Astrocyte (in vitro differentiated cells and primary cell): ENCODE data around the gene RAD51B. TPM values are rescaled to one million over a fixed set of nuclear protein-coding genes. Genes with fewer than 3 reads are reported as not detected.

Experiments
- DNase-seq: peaks from one replicate; pipeline ENCODE4 v3.0.0-alpha.2; 2010; ENCODE audit warnings: low read depth
- FAIRE-seq: peaks from 2 replicates; lab custom pipeline; 2011; peaks lifted over from hg19 to GRCh38; lab: Jason Lieb, UNC
- H2AFZ ChIP-seq: 2 replicates; pipeline ENCODE4 v1.6.0; 2012; ENCODE audit warnings: low read depth, low read length, inconsistent platforms
- H3K27ac ChIP-seq: 2 replicates; pipeline ENCODE4 v1.5.1; 2011; ENCODE audit warnings: low read depth, low read length, inconsistent platforms
- H3K27me3 ChIP-seq: 2 replicates; pipeline ENCODE4 v1.6.0; 2011; ENCODE audit warnings: low read length, inconsistent platforms; ENCODE audit not compliant: insufficient read depth
- H3K36me3 ChIP-seq: 2 replicates; pipeline ENCODE4 v1.5.1; 2011; ENCODE audit warnings: low read length, inconsistent platforms; ENCODE audit not compliant: insufficient read depth
- H3K4me1 ChIP-seq: 2 replicates; pipeline ENCODE4 v1.5.1; 2011; ENCODE audit warnings: low read length, inconsistent platforms; ENCODE audit not compliant: insufficient read depth
- H3K4me2 ChIP-seq: 2 replicates; pipeline ENCODE4 v1.6.0; 2012; ENCODE audit warnings: low read length, inconsistent platforms
- H3K4me3 ChIP-seq: 2 replicates; pipeline ENCODE4 v1.5.1; 2011; ENCODE audit warnings: low read depth, mild to moderate bottlenecking, low read length, inconsistent platforms; ENCODE audit not compliant: insufficient read depth
- H3K79me2 ChIP-seq: 2 replicates; pipeline ENCODE4 v1.6.0; 2012; ENCODE audit warnings: mild to moderate bottlenecking, low read length, inconsistent platforms; ENCODE audit not compliant: insufficient read depth
- H3K9ac ChIP-seq: 2 replicates; pipeline ENCODE4 v1.6.0; 2012; ENCODE audit warnings: mild to moderate bottlenecking, low read length, inconsistent platforms
- H3K9me3 ChIP-seq: 2 replicates; pipeline ENCODE4 v1.5.1; 2012; ENCODE audit warnings: low read depth, mild to moderate bottlenecking, low read length, inconsistent platforms; ENCODE audit not compliant: insufficient read depth
- H4K20me1 ChIP-seq: 2 replicates; pipeline ENCODE4 v1.6.0; 2012; ENCODE audit warnings: low read length, inconsistent platforms; ENCODE audit not compliant: insufficient read depth
- H3K27ac Mint-ChIP-seq: one replicate; pipeline ENCODE4 v1.8.0; 2021; ENCODE audit warnings: mild to moderate bottlenecking, mixed read lengths; ENCODE audit not compliant: unreplicated experiment
- H3K27me3 Mint-ChIP-seq: one replicate; pipeline ENCODE4 v1.8.0; 2021; ENCODE audit warnings: low read depth, mixed read lengths; ENCODE audit not compliant: unreplicated experiment
- H3K36me3 Mint-ChIP-seq: one replicate; pipeline ENCODE4 v1.8.0; 2021; ENCODE audit warnings: low read depth, mixed read lengths; ENCODE audit not compliant: unreplicated experiment
- H3K4me1 Mint-ChIP-seq: one replicate; pipeline ENCODE4 v1.8.0; 2021; ENCODE audit warnings: low read depth, mixed read lengths; ENCODE audit not compliant: unreplicated experiment
- H3K4me3 Mint-ChIP-seq: one replicate; pipeline ENCODE4 v1.8.0; 2021; ENCODE audit warnings: mild to moderate bottlenecking, moderate library complexity, mixed read lengths; ENCODE audit not compliant: unreplicated experiment
- H3K9me3 Mint-ChIP-seq: one replicate; pipeline ENCODE4 v1.8.0; 2021; ENCODE audit warnings: mild to moderate bottlenecking, mixed read lengths; ENCODE audit not compliant: unreplicated experiment
- EZH2 ChIP-seq: IDR thresholded peaks from 2 replicates; pipeline ENCODE4 v1.6.1; 2012; ENCODE audit warnings: mild to moderate bottlenecking, low read length, inconsistent platforms; ENCODE audit not compliant: insufficient read depth
- total RNA-seq: library from RNA; stranded (reverse); gene quantifications from 2 replicates; pipeline ENCODE4 v1.2.1, GENCODE V29; 2021
- TF ChIP-seq, protein P1 (sequence below): IDR thresholded peaks from 2 replicates; pipeline ENCODE4 v1.5.1; 2011; ENCODE audit warnings: low read depth, mild to moderate bottlenecking, inconsistent platforms, low read length, moderate library complexity; ENCODE audit not compliant: insufficient read depth

RAD51B gene
- total RNA-seq, 1 donor from 2014 or later = 10.8 TPM

DNA sequence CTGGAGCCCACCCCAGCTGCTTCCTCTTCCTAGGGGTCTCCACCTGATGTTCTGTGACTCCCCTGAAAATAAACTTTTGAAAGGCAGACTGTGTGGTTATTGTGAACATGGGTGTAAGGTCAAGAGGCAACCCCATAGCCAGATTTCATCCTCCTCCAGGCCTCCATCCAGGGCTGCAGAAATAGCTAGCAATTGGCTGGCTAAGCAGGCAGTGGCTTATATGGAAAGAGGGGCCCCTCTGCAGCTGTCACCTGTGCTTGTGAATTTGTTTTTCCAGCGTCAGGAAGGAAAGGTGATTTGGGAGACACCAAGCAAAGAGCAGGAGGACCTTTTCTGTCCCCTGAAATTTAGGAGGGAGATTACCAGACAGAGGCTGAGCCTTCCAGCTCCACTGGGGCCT is 917.5 kb downstream of the RAD51B start:
- peaks cover 4% of the 10 kb centered on the region for H3K4me1 ChIP-seq
- H3K9me3 Mint-ChIP-seq = peaks cover 5% of the 10 kb centered on the region
- H3K27ac Mint-ChIP-seq = no peak overlapping the region
- H3K4me2 ChIP-seq = no peak overlapping the region
- H3K27me3 Mint-ChIP-seq = peaks cover 7% of the 10 kb centered on the region
- no peak overlapping the region for H3K4me3 Mint-ChIP-seq
- TF ChIP-seq, protein P1, sequence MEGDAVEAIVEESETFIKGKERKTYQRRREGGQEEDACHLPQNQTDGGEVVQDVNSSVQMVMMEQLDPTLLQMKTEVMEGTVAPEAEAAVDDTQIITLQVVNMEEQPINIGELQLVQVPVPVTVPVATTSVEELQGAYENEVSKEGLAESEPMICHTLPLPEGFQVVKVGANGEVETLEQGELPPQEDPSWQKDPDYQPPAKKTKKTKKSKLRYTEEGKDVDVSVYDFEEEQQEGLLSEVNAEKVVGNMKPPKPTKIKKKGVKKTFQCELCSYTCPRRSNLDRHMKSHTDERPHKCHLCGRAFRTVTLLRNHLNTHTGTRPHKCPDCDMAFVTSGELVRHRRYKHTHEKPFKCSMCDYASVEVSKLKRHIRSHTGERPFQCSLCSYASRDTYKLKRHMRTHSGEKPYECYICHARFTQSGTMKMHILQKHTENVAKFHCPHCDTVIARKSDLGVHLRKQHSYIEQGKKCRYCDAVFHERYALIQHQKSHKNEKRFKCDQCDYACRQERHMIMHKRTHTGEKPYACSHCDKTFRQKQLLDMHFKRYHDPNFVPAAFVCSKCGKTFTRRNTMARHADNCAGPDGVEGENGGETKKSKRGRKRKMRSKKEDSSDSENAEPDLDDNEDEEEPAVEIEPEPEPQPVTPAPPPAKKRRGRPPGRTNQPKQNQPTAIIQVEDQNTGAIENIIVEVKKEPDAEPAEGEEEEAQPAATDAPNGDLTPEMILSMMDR = no peak
- no peak for TF ChIP-seq EZH2
- no peak overlapping the region for H3K9ac ChIP-seq
- no peaks in the 10 kb centered on the region for H3K36me3 ChIP-seq
- no peaks in the 10 kb centered on the region for H4K20me1 ChIP-seq
- H3K4me3 ChIP-seq = no peak overlapping the region
- H3K27ac ChIP-seq = no peak overlapping the region
- H3K27me3 ChIP-seq = no peaks in the 10 kb centered on the region
- H3K79me2 ChIP-seq = no peaks in the 10 kb centered on the region
- H3K4me1 Mint-ChIP-seq = peaks cover 24% of the 10 kb centered on the region
- no peak for DNase-seq
- H2AFZ ChIP-seq = no peak overlapping the region
- no peaks in the 10 kb centered on the region for H3K36me3 Mint-ChIP-seq
- H3K9me3 ChIP-seq = peaks cover 3% of the 10 kb centered on the region
- no peak for FAIRE-seq

DNA sequence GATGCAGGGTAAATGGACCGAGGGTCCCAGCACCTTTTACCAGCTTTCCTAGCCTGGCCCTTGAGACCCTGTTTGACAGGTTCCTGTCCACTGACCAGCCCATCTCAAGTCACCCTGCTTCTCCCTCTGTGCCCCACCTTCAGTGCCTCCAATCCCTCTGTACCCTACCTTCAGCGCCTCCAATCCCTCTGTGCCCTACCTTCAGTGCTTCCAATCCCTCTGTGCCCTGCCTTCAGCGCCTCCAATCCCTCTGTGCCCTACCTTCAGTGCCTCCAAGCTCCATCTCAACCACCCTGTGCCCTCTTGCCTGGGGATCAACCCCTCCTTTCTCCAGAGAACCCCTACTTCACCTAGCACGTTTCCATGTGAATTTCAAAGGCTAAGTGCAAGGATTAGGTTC is 919.0 kb downstream of the RAD51B start:
- no peak overlapping the region for H3K27ac Mint-ChIP-seq
- H3K4me3 Mint-ChIP-seq = no peak overlapping the region
- FAIRE-seq = no peak
- peaks cover 18% of the 10 kb centered on the region for H3K4me1 Mint-ChIP-seq
- H3K4me3 ChIP-seq = no peak overlapping the region
- no peak overlapping the region for H3K9ac ChIP-seq
- peaks cover 9% of the 10 kb centered on the region for H3K27me3 Mint-ChIP-seq
- peaks cover 4% of the 10 kb centered on the region for H3K4me1 ChIP-seq
- H3K36me3 ChIP-seq = no peaks in the 10 kb centered on the region
- TF ChIP-seq EZH2 = no peak
- TF ChIP-seq, protein P1 = no peak
- no peaks in the 10 kb centered on the region for H3K27me3 ChIP-seq
- no peak for DNase-seq
- peaks cover 3% of the 10 kb centered on the region for H3K9me3 ChIP-seq
- peaks cover 5% of the 10 kb centered on the region for H3K9me3 Mint-ChIP-seq
- no peaks in the 10 kb centered on the region for H3K36me3 Mint-ChIP-seq
- H3K27ac ChIP-seq = no peak overlapping the region
- no peak overlapping the region for H2AFZ ChIP-seq
- no peaks in the 10 kb centered on the region for H4K20me1 ChIP-seq
- H3K4me2 ChIP-seq = no peak overlapping the region
- H3K79me2 ChIP-seq = no peaks in the 10 kb centered on the region

DNA sequence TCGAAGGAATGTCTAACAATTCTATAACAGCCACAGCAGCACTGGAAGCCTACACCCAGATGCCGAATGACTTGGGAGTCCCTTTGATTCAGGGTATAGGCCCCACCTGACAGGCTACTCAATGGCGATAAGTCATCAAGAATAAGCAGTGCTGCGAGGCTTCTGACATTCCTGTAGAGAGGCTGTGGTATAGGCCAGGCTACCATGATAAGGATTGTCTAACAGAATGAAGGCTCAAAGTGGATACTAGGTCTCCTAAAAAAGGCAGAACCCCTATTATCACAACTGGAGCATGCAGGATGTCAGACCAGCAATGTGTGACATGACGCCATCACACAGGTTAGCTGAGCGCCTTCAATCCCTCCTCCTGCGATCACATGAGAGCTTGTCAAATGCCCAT is 920.1 kb downstream of the RAD51B start:
- no peaks in the 10 kb centered on the region for H4K20me1 ChIP-seq
- no peak overlapping the region for H3K4me2 ChIP-seq
- Mint-ChIP-seq H3K4me3 (no peak overlapping the region), H3K27me3 (peaks cover 10% of the 10 kb centered on the region), H3K36me3 (no peaks in the 10 kb centered on the region), H3K27ac (no peak overlapping the region), H3K4me1 (peaks cover 16% of the 10 kb centered on the region), H3K9me3 (peaks cover 5% of the 10 kb centered on the region)
- H3K9ac ChIP-seq = no peak overlapping the region
- TF ChIP-seq EZH2 = no peak
- TF ChIP-seq, protein P1 = no peak
- H3K4me3 ChIP-seq = no peak overlapping the region
- no peaks in the 10 kb centered on the region for H3K27me3 ChIP-seq
- no peak overlapping the region for H3K27ac ChIP-seq
- no peak for DNase-seq
- peaks cover 3% of the 10 kb centered on the region for H3K9me3 ChIP-seq
- no peak for FAIRE-seq
- H3K79me2 ChIP-seq = no peaks in the 10 kb centered on the region
- H3K36me3 ChIP-seq = no peaks in the 10 kb centered on the region
- H2AFZ ChIP-seq = no peak overlapping the region
- no peaks in the 10 kb centered on the region for H3K4me1 ChIP-seq
